SK-N-SH treated with all-trans-retinoic acid at 6 μM for 48 hours (cell line): ENCODE measurements around the gene LPAR4.

Experiments
- CSDC2 ChIP-seq: fragments of 250-450 bp; sonication (Bioruptor Pico); IDR thresholded peaks from 2 replicates; pipeline ENCODE4 v1.5.0; 2020; ENCODE audit warnings: mild to moderate bottlenecking, moderate library complexity
- ISL1 ChIP-seq: fragments of 250-450 bp; sonication (Bioruptor Pico); IDR thresholded peaks from 2 replicates; pipeline ENCODE4 v2.1.2; 2022; ENCODE audit warnings: mild to moderate bottlenecking, moderate library complexity
- OSR1 ChIP-seq: fragments of 250-450 bp; sonication (Bioruptor Pico); IDR thresholded peaks from 2 replicates; pipeline ENCODE4 v1.8.0; 2022; ENCODE audit warnings: moderate library complexity, mild to moderate bottlenecking, inconsistent platforms
- ZNF565 ChIP-seq: fragments of 450-650 bp; formaldehyde crosslinking; conservative IDR thresholded peaks from 2 replicates; pipeline ENCODE4 v1.5.0; 2020; ENCODE audit warnings: low read depth, mild to moderate bottlenecking, moderate library complexity
- ZNF70 ChIP-seq: fragments of 450-650 bp; formaldehyde crosslinking; IDR thresholded peaks from 2 replicates; pipeline ENCODE4 v1.5.0; 2020; ENCODE audit warnings: mild to moderate bottlenecking, moderate library complexity
- ZNF8 ChIP-seq: fragments of 450-650 bp; formaldehyde crosslinking; IDR thresholded peaks from 2 replicates; pipeline ENCODE4 v1.5.0; 2020; ENCODE audit warnings: mild to moderate bottlenecking, moderate library complexity
- TF ChIP-seq, protein P1 (sequence below): fragments of 250-450 bp; sonication (Bioruptor Pico); IDR thresholded peaks from 2 replicates; pipeline ENCODE4 v1.8.0; 2021; ENCODE audit warnings: low read depth, mild to moderate bottlenecking, moderate library complexity, borderline replicate concordance

DNA sequence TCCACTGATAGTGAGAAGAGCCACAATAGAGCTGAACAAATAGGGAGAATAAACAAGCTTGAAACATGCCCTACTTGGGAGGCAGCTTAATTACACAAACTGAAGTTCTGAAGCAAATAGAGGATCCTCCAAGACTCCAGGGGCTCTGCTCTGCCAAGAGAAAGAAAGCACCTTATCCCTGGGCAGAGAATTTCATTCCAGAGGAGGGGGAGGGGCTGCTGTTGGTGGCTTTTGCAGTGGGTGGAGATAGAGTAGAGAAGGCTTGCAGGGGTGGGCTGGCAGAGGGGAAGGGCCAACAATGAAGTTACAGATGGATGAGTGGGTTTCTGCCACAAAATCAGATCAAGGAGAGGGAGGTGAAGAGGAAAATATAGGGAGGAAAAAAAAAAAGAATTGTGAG is 1.0 kb upstream of the LPAR4 start:
- no peak for TF ChIP-seq ZNF70 (CRISPR knock-in tag)
- no peak for TF ChIP-seq ZNF565 (CRISPR knock-in tag)
- TF ChIP-seq CSDC2 (CRISPR knock-in tag): no peak
- TF ChIP-seq, protein P1, sequence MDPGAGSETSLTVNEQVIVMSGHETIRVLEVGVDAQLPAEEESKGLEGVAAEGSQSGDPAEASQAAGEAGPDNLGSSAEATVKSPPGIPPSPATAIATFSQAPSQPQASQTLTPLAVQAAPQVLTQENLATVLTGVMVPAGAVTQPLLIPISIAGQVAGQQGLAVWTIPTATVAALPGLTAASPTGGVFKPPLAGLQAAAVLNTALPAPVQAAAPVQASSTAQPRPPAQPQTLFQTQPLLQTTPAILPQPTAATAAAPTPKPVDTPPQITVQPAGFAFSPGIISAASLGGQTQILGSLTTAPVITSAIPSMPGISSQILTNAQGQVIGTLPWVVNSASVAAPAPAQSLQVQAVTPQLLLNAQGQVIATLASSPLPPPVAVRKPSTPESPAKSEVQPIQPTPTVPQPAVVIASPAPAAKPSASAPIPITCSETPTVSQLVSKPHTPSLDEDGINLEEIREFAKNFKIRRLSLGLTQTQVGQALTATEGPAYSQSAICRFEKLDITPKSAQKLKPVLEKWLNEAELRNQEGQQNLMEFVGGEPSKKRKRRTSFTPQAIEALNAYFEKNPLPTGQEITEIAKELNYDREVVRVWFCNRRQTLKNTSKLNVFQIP (CRISPR knock-in tag): no peak
- TF ChIP-seq ZNF8: no peak
- no peak for TF ChIP-seq ISL1 (CRISPR knock-in tag)
- no peak for TF ChIP-seq OSR1 (CRISPR knock-in tag)
